NCI-H510A (cell line): ENCODE measurements around the gene PRDM16.

ENCODE experiments used
- DNase-seq: peaks from one replicate; lab custom pipeline; 2025; lab: John Stamatoyannopoulos, UW

PRDM16 gene

GRCh38 chr1:3068564-3069431 is at the start of gene PRDM16:
TSS of gene PRDM16 (plus strand) at chr1:3069203. CDS start at chr1:3069260, 57 bp downstream.
- DNase-seq: no peak

GRCh38 chr1:3019516-3020051 is 49.4 kb upstream of the PRDM16 start:
- no peak for DNase-seq

- DNase-seq: no peak
Measured at GRCh38 chr1:3020263-3020909, 48.6 kb upstream of the PRDM16 start.

GRCh38 chr1:3021233-3021671 is 47.8 kb upstream of the PRDM16 start, which contains the start of gene ACTRT2:
TSS of gene ACTRT2 (plus strand) at chr1:3021467. CDS start at chr1:3021687, 220 bp downstream.
- DNase-seq: no peak

- DNase-seq: no peak
Measured at GRCh38 chr1:3021801-3022401, 47.1 kb upstream of the PRDM16 start.

- DNase-seq: no peak
Measured at GRCh38 chr1:3022511-3022973, 46.5 kb upstream of the PRDM16 start.

- DNase-seq: no peak
Measured at GRCh38 chr1:3022976-3023375, 46.0 kb upstream of the PRDM16 start.

GRCh38 chr1:3024019-3024418 is 45.0 kb upstream of the PRDM16 start:
- no peak for DNase-seq

- no peak for DNase-seq
Measured at GRCh38 chr1:3024588-3024987, 44.4 kb upstream of the PRDM16 start.

GRCh38 chr1:3026124-3026523 is 42.9 kb upstream of the PRDM16 start:
- no peak for DNase-seq

- no peak for DNase-seq
Measured at GRCh38 chr1:3026581-3027391, 42.2 kb upstream of the PRDM16 start.

GRCh38 chr1:3027611-3028371 is 41.2 kb upstream of the PRDM16 start:
- DNase-seq: no peak

GRCh38 chr1:3028531-3029282 is 40.3 kb upstream of the PRDM16 start:
- DNase-seq: no peak

GRCh38 chr1:3029481-3029961 is 39.5 kb upstream of the PRDM16 start:
- DNase-seq: no peak

GRCh38 chr1:3029991-3030662 is 38.9 kb upstream of the PRDM16 start:
- DNase-seq: no peak

- DNase-seq: no peak
Measured at GRCh38 chr1:3030663-3031381, 38.2 kb upstream of the PRDM16 start.

GRCh38 chr1:3031401-3032221 is 37.4 kb upstream of the PRDM16 start:
- no peak for DNase-seq
